K562 (cell line): ENCODE measurements around the gene CDC37. TPM values are rescaled to one million over a fixed set of nuclear protein-coding genes. Genes with fewer than 3 reads are reported as not detected.

Experiments used
- BCOR ChIP-seq: fragments of 450-650 bp; IDR thresholded peaks from 2 replicates; pipeline ENCODE4 v1.6.1; 2016
- HDGF ChIP-seq: fragments of 450-650 bp; IDR thresholded peaks from 2 replicates; pipeline ENCODE4 v1.6.1; 2016
- SOX6 ChIP-seq: fragments of 450-650 bp; IDR thresholded peaks from 2 replicates; pipeline ENCODE4 v1.6.1; 2014; ENCODE audit warnings: mild to moderate bottlenecking
- ZNF165 ChIP-seq: fragments of 250-450 bp; sonication (Bioruptor Pico); IDR thresholded peaks from 2 replicates; pipeline ENCODE4 v1.4.0; 2020; ENCODE audit warnings: borderline replicate concordance
- ZNF197 ChIP-seq: fragments of 200-800 bp; sonication (Bioruptor generic); IDR thresholded peaks from 2 replicates; pipeline ENCODE4 v1.6.1; 2016; ENCODE audit warnings: low read depth, missing genetic modification characterization, missing compliant biosample characterization
- polyA plus RNA-seq, 8 experiments: library from polyadenylated mRNA; depleted of rRNA in 4 of 8; stranded (reverse) in 5 of 8; unstranded in 3 of 8; fragments of >200 nt; fragmentation: Nextera tagmentation in 2 of 8; fragmentation: Illumina TruSeq in 1 of 8; extraction: Ambion mirVana in 2 of 8; extraction: Trizol in 1 of 8; gene quantifications; 2 replicates each; pipeline versions ENCODE4 v1.2.1 to v1.2.3, GENCODE V29; 2011 to 2014; ENCODE audit warnings: inconsistent platforms in 1 of 8, missing spikeins in 1 of 8
- total RNA-seq, 7 experiments: library from RNA; depleted of rRNA in 6 of 7; stranded (reverse); fragments of >200 nt in 6 of 7; fragmentation: Illumina TruSeq in 2 of 7; extraction: Trizol in 2 of 7; gene quantifications; 2 replicates each; pipeline versions ENCODE4 v1.2.1 to v1.2.3, GENCODE V29; 2011 to 2021; ENCODE audit warnings: low replicate concordance in 1 of 7
- TF ChIP-seq, protein P1 (sequence below): fragments of 200-600 bp; sonication (generic); IDR thresholded peaks from one replicate; pipeline ENCODE4 v1.6.1; 2012; ENCODE audit warnings: mild to moderate bottlenecking, low read depth, low read length, inconsistent platforms
- TF ChIP-seq, protein P2 (sequence below): IDR thresholded peaks from 3 replicates; pipeline ENCODE4 v1.6.1; 2011; ENCODE audit warnings: borderline replicate concordance, mild to moderate bottlenecking; ENCODE audit not compliant: insufficient read length, insufficient read depth
- TF ChIP-seq, protein P3 (sequence below), 3 experiments: fragments of 200-800 bp in 1 of 3; fragments of 250-450 bp in 1 of 3; fragments of 450-650 bp in 1 of 3; sonication (Bioruptor Pico) in 1 of 3; sonication (Bioruptor generic) in 1 of 3; formaldehyde crosslinking in 1 of 3; IDR thresholded peaks; 2 replicates each; pipeline versions ENCODE4 v1.6.1 to v1.8.0; 2016 to 2022; ENCODE audit warnings: mild to moderate bottlenecking in 2 of 3, missing genetic modification characterization in 2 of 3, missing compliant biosample characterization in 1 of 3, moderate library complexity in 1 of 3
- TF ChIP-seq, protein P4 (sequence below): fragments of 250-450 bp; sonication (Bioruptor Pico); IDR thresholded peaks from 2 replicates; pipeline ENCODE4 v1.8.0; 2022; ENCODE audit warnings: moderate library complexity, mild to moderate bottlenecking, inconsistent platforms

The CDC37 gene
- total and polyA plus RNA-seq, 9 of the 15 experiments (the other 6 are each of a cell fraction or from before 2014, with no cell fraction given), result 6.6 to 538 (median 227) TPM

DNA sequence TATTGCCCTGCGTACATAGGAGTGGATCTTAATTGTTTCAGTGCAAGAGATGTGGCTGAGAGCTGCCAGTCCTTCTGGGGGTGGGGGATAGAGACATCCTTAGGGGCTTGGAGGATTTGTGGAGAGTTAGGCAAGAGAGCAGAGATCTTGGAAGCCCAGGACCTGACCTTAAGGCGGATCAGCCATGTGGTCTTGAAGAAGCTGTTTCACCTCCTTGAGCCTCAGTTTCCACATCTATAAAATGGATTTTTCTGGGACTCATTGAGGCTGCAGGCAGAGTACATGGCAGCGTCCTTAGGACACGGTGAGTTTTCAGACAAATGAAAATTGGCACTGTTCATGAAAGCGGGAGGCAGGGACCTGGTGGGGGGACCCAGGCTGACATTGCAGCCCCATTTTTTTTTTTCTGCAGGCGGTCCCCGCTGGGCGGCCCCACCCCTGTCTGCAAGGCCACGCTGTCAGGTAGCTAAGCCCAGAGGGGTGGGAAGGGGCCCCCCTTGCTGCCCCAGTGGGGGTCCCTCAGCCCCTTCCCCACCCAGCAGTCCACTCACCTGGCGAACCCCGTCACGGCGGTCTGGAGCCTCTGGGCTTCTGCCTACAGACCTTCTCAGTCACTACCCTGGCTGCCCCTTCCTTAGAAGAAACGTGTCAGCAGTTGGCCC, 47.0 kb upstream of the CDC37 start (continued):
- TF ChIP-seq, protein P1, sequence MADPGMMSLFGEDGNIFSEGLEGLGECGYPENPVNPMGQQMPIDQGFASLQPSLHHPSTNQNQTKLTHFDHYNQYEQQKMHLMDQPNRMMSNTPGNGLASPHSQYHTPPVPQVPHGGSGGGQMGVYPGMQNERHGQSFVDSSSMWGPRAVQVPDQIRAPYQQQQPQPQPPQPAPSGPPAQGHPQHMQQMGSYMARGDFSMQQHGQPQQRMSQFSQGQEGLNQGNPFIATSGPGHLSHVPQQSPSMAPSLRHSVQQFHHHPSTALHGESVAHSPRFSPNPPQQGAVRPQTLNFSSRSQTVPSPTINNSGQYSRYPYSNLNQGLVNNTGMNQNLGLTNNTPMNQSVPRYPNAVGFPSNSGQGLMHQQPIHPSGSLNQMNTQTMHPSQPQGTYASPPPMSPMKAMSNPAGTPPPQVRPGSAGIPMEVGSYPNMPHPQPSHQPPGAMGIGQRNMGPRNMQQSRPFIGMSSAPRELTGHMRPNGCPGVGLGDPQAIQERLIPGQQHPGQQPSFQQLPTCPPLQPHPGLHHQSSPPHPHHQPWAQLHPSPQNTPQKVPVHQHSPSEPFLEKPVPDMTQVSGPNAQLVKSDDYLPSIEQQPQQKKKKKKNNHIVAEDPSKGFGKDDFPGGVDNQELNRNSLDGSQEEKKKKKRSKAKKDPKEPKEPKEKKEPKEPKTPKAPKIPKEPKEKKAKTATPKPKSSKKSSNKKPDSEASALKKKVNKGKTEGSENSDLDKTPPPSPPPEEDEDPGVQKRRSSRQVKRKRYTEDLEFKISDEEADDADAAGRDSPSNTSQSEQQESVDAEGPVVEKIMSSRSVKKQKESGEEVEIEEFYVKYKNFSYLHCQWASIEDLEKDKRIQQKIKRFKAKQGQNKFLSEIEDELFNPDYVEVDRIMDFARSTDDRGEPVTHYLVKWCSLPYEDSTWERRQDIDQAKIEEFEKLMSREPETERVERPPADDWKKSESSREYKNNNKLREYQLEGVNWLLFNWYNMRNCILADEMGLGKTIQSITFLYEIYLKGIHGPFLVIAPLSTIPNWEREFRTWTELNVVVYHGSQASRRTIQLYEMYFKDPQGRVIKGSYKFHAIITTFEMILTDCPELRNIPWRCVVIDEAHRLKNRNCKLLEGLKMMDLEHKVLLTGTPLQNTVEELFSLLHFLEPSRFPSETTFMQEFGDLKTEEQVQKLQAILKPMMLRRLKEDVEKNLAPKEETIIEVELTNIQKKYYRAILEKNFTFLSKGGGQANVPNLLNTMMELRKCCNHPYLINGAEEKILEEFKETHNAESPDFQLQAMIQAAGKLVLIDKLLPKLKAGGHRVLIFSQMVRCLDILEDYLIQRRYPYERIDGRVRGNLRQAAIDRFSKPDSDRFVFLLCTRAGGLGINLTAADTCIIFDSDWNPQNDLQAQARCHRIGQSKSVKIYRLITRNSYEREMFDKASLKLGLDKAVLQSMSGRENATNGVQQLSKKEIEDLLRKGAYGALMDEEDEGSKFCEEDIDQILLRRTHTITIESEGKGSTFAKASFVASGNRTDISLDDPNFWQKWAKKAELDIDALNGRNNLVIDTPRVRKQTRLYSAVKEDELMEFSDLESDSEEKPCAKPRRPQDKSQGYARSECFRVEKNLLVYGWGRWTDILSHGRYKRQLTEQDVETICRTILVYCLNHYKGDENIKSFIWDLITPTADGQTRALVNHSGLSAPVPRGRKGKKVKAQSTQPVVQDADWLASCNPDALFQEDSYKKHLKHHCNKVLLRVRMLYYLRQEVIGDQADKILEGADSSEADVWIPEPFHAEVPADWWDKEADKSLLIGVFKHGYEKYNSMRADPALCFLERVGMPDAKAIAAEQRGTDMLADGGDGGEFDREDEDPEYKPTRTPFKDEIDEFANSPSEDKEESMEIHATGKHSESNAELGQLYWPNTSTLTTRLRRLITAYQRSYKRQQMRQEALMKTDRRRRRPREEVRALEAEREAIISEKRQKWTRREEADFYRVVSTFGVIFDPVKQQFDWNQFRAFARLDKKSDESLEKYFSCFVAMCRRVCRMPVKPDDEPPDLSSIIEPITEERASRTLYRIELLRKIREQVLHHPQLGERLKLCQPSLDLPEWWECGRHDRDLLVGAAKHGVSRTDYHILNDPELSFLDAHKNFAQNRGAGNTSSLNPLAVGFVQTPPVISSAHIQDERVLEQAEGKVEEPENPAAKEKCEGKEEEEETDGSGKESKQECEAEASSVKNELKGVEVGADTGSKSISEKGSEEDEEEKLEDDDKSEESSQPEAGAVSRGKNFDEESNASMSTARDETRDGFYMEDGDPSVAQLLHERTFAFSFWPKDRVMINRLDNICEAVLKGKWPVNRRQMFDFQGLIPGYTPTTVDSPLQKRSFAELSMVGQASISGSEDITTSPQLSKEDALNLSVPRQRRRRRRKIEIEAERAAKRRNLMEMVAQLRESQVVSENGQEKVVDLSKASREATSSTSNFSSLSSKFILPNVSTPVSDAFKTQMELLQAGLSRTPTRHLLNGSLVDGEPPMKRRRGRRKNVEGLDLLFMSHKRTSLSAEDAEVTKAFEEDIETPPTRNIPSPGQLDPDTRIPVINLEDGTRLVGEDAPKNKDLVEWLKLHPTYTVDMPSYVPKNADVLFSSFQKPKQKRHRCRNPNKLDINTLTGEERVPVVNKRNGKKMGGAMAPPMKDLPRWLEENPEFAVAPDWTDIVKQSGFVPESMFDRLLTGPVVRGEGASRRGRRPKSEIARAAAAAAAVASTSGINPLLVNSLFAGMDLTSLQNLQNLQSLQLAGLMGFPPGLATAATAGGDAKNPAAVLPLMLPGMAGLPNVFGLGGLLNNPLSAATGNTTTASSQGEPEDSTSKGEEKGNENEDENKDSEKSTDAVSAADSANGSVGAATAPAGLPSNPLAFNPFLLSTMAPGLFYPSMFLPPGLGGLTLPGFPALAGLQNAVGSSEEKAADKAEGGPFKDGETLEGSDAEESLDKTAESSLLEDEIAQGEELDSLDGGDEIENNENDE, result no peak
- TF ChIP-seq ZNF197 (CRISPR knock-in tag) (no peak), BCOR (peak; percentile 84), ZNF165 (CRISPR knock-in tag) (no peak), HDGF (no peak), SOX6 (no peak)
- TF ChIP-seq, protein P2, sequence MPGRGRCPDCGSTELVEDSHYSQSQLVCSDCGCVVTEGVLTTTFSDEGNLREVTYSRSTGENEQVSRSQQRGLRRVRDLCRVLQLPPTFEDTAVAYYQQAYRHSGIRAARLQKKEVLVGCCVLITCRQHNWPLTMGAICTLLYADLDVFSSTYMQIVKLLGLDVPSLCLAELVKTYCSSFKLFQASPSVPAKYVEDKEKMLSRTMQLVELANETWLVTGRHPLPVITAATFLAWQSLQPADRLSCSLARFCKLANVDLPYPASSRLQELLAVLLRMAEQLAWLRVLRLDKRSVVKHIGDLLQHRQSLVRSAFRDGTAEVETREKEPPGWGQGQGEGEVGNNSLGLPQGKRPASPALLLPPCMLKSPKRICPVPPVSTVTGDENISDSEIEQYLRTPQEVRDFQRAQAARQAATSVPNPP, result no peak
- TF ChIP-seq, protein P3, sequence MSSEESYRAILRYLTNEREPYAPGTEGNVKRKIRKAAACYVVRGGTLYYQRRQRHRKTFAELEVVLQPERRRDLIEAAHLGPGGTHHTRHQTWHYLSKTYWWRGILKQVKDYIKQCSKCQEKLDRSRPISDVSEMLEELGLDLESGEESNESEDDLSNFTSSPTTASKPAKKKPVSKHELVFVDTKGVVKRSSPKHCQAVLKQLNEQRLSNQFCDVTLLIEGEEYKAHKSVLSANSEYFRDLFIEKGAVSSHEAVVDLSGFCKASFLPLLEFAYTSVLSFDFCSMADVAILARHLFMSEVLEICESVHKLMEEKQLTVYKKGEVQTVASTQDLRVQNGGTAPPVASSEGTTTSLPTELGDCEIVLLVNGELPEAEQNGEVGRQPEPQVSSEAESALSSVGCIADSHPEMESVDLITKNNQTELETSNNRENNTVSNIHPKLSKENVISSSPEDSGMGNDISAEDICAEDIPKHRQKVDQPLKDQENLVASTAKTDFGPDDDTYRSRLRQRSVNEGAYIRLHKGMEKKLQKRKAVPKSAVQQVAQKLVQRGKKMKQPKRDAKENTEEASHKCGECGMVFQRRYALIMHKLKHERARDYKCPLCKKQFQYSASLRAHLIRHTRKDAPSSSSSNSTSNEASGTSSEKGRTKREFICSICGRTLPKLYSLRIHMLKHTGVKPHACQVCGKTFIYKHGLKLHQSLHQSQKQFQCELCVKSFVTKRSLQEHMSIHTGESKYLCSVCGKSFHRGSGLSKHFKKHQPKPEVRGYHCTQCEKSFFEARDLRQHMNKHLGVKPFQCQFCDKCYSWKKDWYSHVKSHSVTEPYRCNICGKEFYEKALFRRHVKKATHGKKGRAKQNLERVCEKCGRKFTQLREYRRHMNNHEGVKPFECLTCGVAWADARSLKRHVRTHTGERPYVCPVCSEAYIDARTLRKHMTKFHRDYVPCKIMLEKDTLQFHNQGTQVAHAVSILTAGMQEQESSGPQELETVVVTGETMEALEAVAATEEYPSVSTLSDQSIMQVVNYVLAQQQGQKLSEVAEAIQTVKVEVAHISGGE (CRISPR knock-in tag; IDR thresholded peaks at IDR 0.05), result no peak
- TF ChIP-seq, protein P4, sequence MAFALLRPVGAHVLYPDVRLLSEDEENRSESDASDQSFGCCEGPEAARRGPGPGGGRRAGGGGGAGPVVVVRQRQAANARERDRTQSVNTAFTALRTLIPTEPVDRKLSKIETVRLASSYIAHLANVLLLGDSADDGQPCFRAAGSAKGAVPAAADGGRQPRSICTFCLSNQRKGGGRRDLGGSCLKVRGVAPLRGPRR (CRISPR knock-in tag), result no peak
